A549 (cell line): ENCODE data around the gene DAB2. TPM values are rescaled to one million over a fixed set of nuclear protein-coding genes. Genes with fewer than 3 reads are reported as not detected.
A peak's percentile ranks its signal among the peaks of the same experiment; 100 is the strongest.

Experiments
- ATAC-seq, 2 experiments: fragments of 200-7000 bp in 1 of 2; fragments of >200 bp in 1 of 2; cut with Nextera tagmentation in 1 of 2; cut with Tn5 transposase in 1 of 2; 3 replicates each; pipeline versions ENCODE4 v1.8.0 to v1.9.1; 2018 to 2020; ENCODE audit warnings: mild to moderate bottlenecking in 1 of 2, moderate library complexity in 1 of 2
- CTCF ChIA-PET: fragments of 300-600 bp; sonication (Branson Sonifier 250); formaldehyde crosslinking; extraction: SDS; loops from one replicate; lab custom pipeline; 2021; ENCODE audit warnings: antibody characterized with exemption, inconsistent platforms; lab: Yijun Ruan, JAX
- POLR2A ChIA-PET: fragments of 350-600 bp; formaldehyde crosslinking; extraction: SDS; loops from one replicate; lab custom pipeline; 2021; ENCODE audit warnings: antibody characterized with exemption, inconsistent platforms; lab: Yijun Ruan, JAX
- DNase-seq, 2 experiments: peaks; one replicate each; pipeline versions ENCODE4 v3.0.0 to v3.0.0-alpha.2; 2011 to 2016; ENCODE audit warnings: low read depth in 1 of 2, low spot score in 1 of 2
- FAIRE-seq: peaks from 2 replicates; lab custom pipeline; 2011; peaks lifted over from hg19 to GRCh38; lab: Jason Lieb, UNC
- H3K27ac ChIP-seq, 2 experiments: fragments of >200 bp; sonication (Bioruptor Twin); formaldehyde crosslinking; 3 replicates each; pipeline ENCODE4 v1.5.1; 2016 to 2017
- H3K4me1 ChIP-seq: fragments of >200 bp; sonication (Bioruptor Twin); formaldehyde crosslinking; 3 replicates; pipeline ENCODE4 v1.6.1; 2016
- H3K4me2 ChIP-seq: fragments of >200 bp; sonication (Bioruptor Twin); formaldehyde crosslinking; 3 replicates; pipeline ENCODE4 v1.6.1; 2016
- H3K4me3 ChIP-seq: fragments of >200 bp; sonication (Bioruptor Twin); formaldehyde crosslinking; 3 replicates; pipeline ENCODE4 v1.5.1; 2016
- H3K9me3 ChIP-seq: fragments of >200 bp; sonication (Bioruptor Twin); formaldehyde crosslinking; 3 replicates; pipeline ENCODE4 v1.6.1; 2016
- BHLHE40 ChIP-seq: IDR thresholded peaks from 2 replicates; pipeline ENCODE4 v1.6.1; 2012; ENCODE audit warnings: low read depth, low read length, inconsistent platforms
- E2F6 ChIP-seq: IDR thresholded peaks from 2 replicates; pipeline ENCODE4 v1.6.1; 2012; ENCODE audit warnings: low read depth, borderline replicate concordance
- FOSB ChIP-seq: fragments of 250-450 bp; sonication (Bioruptor Pico); IDR thresholded peaks from 2 replicates; pipeline ENCODE4 v1.5.0; 2020; ENCODE audit warnings: mild to moderate bottlenecking, moderate library complexity
- FOSL2 ChIP-seq, 2 experiments: fragments of 450-650 bp in 1 of 2; fragments of >200 bp in 1 of 2; sonication (Bioruptor Twin) in 1 of 2; formaldehyde crosslinking; IDR thresholded peaks; 2 replicates each; pipeline versions ENCODE4 v1.5.0 to v1.6.1; 2016 to 2020; ENCODE audit warnings: mild to moderate bottlenecking in 1 of 2, moderate library complexity in 1 of 2
- FOXS1 ChIP-seq: fragments of 250-450 bp; sonication (Bioruptor Pico); IDR thresholded peaks from 2 replicates; pipeline ENCODE4 v1.5.0; 2020; ENCODE audit warnings: mild to moderate bottlenecking, moderate library complexity
- HDAC2 ChIP-seq: fragments of 200-600 bp; sonication (generic); IDR thresholded peaks from 2 replicates; pipeline ENCODE4 v1.6.1; 2016
- HEYL ChIP-seq: fragments of 250-450 bp; sonication (Bioruptor Pico); IDR thresholded peaks from 2 replicates; pipeline ENCODE4 v1.8.0; 2021; ENCODE audit warnings: mild to moderate bottlenecking, moderate library complexity
- HOXA7 ChIP-seq: fragments of 250-450 bp; sonication (Bioruptor Pico); IDR thresholded peaks from 2 replicates; pipeline ENCODE4 v1.5.0; 2020; ENCODE audit warnings: mild to moderate bottlenecking, moderate library complexity
- HOXB13 ChIP-seq: fragments of 250-450 bp; sonication (Bioruptor Pico); IDR thresholded peaks from 2 replicates; pipeline ENCODE4 v1.5.0; 2020; ENCODE audit warnings: low read depth, mild to moderate bottlenecking, moderate library complexity
- JUNB ChIP-seq: fragments of >200 bp; sonication (Bioruptor Twin); formaldehyde crosslinking; IDR thresholded peaks from 2 replicates; pipeline ENCODE4 v1.6.1; 2016
- KDM5A ChIP-seq: fragments of 200-600 bp; sonication (generic); IDR thresholded peaks from 2 replicates; pipeline ENCODE4 v1.6.1; 2016; ENCODE audit warnings: antibody characterized with exemption, mild to moderate bottlenecking
- MAFK ChIP-seq: fragments of 450-650 bp; IDR thresholded peaks from 2 replicates; pipeline ENCODE4 v1.6.1; 2014; ENCODE audit not compliant: partially characterized antibody
- MYC ChIP-seq: IDR thresholded peaks from 2 replicates; pipeline ENCODE4 v1.6.1; 2012; ENCODE audit warnings: mild to moderate bottlenecking, inconsistent platforms, low read length, improper control_type of control experiment, borderline replicate concordance
- NFE2L2 ChIP-seq: fragments of 150-350 bp; conservative IDR thresholded peaks from 2 replicates; pipeline ENCODE4 v1.6.1; 2014; ENCODE audit warnings: low read length
- PBX3 ChIP-seq: IDR thresholded peaks from 2 replicates; pipeline ENCODE4 v1.6.1; 2012
- RFX5 ChIP-seq: fragments of 450-650 bp; IDR thresholded peaks from 2 replicates; pipeline ENCODE4 v1.7.1; 2014; ENCODE audit warnings: antibody characterized with exemption, mild to moderate bottlenecking, moderate library complexity
- RNF2 ChIP-seq: fragments of 200-600 bp; sonication (generic); IDR thresholded peaks from 2 replicates; pipeline ENCODE4 v1.6.1; 2016; ENCODE audit warnings: low read depth, mild to moderate bottlenecking, antibody characterized with exemption, moderate library complexity, borderline replicate concordance
- SREBF2 ChIP-seq: fragments of 450-650 bp; IDR thresholded peaks from 2 replicates; pipeline ENCODE4 v1.6.1; 2014; ENCODE audit warnings: mild to moderate bottlenecking, moderate library complexity
- ZSCAN20 ChIP-seq: fragments of 250-450 bp; sonication (Bioruptor Pico); IDR thresholded peaks from 2 replicates; pipeline ENCODE4 v1.8.0; 2022; ENCODE audit warnings: mild to moderate bottlenecking, moderate library complexity
- WGBS: methylation state at CpG from one replicate; pipeline ENCODE4 v1.1.6; 2017; ENCODE audit errors: missing lambda C conversion rate; 5-methylcytosine and 5-hydroxymethylcytosine counted together
- polyA plus RNA-seq, 4 experiments: library from polyadenylated mRNA; depleted of rRNA in 3 of 4; stranded (reverse); fragments of >200 nt; fragmentation: RNase III in 1 of 4; extraction: RNeasy Plus Mini Kit Qiagen cat#74134 plus additional on column Dnase treatment in 1 of 4; gene quantifications; 2 replicates in 3 of 4; 3 replicates in 1 of 4; pipeline ENCODE4 v1.2.3, GENCODE V29; 2011 to 2017
- TF ChIP-seq, protein P1 (sequence below): IDR thresholded peaks from 2 replicates; pipeline ENCODE4 v1.6.1; 2012
- TF ChIP-seq, protein P2 (sequence below): fragments of >200 bp; sonication (Bioruptor Twin); formaldehyde crosslinking; IDR thresholded peaks from 3 replicates; pipeline ENCODE4 v1.5.1; 2016

Gene DAB2
- polyA plus RNA-seq, 2 of the 4 experiments (the other 2 are of a cell fraction) = 13.6 to 17.1 TPM

- Histone ChIP-seq H3K4me2 (no peak overlapping the region), H3K9me3 (no peaks in the 10 kb centered on the region)
- CTCF ChIA-PET = no interaction called here
- POLR2A ChIA-PET = no interaction called here
- DNase-seq = no peak
- TF ChIP-seq JUNB (no peak), SREBF2 (no peak), KDM5A (no peak), E2F6 (no peak), BHLHE40 (no peak), HEYL (CRISPR knock-in tag) (no peak), MYC (no peak), HOXB13 (CRISPR knock-in tag) (no peak), FOSL2 (IDR thresholded peaks at IDR 0.05) (no peak), FOSL2 (CRISPR knock-in tag; IDR thresholded peaks at IDR 0.05) (no peak)
- TF ChIP-seq, protein P1, sequence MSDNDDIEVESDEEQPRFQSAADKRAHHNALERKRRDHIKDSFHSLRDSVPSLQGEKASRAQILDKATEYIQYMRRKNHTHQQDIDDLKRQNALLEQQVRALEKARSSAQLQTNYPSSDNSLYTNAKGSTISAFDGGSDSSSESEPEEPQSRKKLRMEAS = no peak
- TF ChIP-seq, all 56 proteins: peak for 0
- Histone ChIP-seq H3K27ac (no peak overlapping the region), H3K4me3 (no peak overlapping the region), H3K4me1 (0 out of 3 replicates have a peak, but pooled peaks cover 5% of the 10 kb centered on the region)
- 95% methylated on average over 2 of the region's 2 CpGs for WGBS
- ATAC-seq (no peak), FAIRE-seq (no peak)
Observed at GRCh38 chr5:39470811-39471210, 46.0 kb upstream of the DAB2 start.

DNA sequence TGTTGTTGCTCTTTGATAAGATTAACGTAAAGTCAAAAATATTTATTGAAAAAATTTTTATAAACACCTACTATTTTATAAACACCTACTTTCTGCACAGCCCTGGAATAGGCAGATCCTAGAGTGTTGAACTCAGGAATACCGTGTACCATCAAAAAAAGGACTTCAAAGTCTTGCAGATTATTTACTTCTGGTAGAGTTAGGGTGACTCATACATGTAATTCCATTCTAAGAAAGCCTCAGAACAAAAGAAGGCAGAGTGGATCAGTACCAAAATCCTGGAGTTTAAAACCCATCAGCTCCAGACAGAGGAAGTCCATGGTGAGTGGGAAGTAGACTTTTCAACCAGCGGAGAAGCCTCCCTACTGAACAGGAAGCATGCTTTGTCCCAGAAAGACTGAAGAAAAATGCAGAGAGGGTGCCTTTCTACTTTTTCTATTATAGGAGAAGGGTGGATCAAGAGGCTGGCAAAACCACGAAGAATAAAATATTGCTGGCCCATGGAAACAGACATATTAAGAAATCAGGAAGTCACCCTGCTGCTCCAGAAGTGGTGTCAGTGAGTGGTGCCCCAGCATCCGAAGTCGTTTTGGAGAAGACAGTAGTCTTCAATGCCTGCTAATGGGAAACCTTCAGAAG lies 45.1 kb upstream of the DAB2 start:
- Histone ChIP-seq H3K4me1 (0 out of 3 replicates have a peak, but pooled peaks cover 5% of the 10 kb centered on the region), H3K27ac (no peak overlapping the region), H3K9me3 (no peaks in the 10 kb centered on the region), H3K4me3 (no peak overlapping the region), H3K4me2 (no peak overlapping the region)
- POLR2A ChIA-PET = no interaction called here
- CTCF ChIA-PET = interaction anchor here (1.6 kb wide), 1 partner anchor 14 kb away, joined by 4 read pairs; no protein-coding TSS in a partner anchor
- no peak for FAIRE-seq
- TF ChIP-seq FOSL2 (IDR thresholded peaks at IDR 0.05) = no peak
- TF ChIP-seq FOSL2 (CRISPR knock-in tag; IDR thresholded peaks at IDR 0.05) = peak; percentile 23; the same call in 1 of the 2 replicates
- no peak for TF ChIP-seq RFX5
- no peak for DNase-seq
- no peak for ATAC-seq
- WGBS = 68% methylated on average over 6 of the region's 6 CpGs

DNA sequence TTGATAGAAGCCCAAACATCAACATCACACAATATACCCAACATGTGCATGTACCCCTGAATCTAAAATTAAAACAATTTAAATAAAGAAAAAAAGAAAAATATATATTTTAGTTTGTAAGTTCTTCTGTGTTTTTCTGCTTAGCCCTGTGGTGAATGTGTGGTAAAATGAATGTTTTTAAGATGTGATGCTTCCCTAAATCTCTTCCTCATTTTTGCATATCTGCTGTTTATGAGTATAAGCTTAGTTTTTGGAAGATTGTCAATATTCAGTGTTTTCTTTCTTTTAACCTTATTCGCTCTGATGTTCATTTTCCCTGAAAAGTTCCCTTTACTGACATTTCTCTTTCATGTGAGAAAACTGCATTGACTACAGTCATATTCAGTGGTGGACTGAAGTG lies 44.4 kb upstream of the DAB2 start:
- ChIA-PET CTCF (interaction anchor here (1.6 kb wide), 1 partner anchor 14 kb away, joined by 4 read pairs; no protein-coding TSS in a partner anchor), POLR2A (no interaction called here)
- WGBS = 91% methylated on average over 1 of the region's 1 CpG
- TF ChIP-seq HDAC2 = no peak
- TF ChIP-seq NFE2L2 = no peak
- no peak for TF ChIP-seq HOXA7
- TF ChIP-seq, protein P2, sequence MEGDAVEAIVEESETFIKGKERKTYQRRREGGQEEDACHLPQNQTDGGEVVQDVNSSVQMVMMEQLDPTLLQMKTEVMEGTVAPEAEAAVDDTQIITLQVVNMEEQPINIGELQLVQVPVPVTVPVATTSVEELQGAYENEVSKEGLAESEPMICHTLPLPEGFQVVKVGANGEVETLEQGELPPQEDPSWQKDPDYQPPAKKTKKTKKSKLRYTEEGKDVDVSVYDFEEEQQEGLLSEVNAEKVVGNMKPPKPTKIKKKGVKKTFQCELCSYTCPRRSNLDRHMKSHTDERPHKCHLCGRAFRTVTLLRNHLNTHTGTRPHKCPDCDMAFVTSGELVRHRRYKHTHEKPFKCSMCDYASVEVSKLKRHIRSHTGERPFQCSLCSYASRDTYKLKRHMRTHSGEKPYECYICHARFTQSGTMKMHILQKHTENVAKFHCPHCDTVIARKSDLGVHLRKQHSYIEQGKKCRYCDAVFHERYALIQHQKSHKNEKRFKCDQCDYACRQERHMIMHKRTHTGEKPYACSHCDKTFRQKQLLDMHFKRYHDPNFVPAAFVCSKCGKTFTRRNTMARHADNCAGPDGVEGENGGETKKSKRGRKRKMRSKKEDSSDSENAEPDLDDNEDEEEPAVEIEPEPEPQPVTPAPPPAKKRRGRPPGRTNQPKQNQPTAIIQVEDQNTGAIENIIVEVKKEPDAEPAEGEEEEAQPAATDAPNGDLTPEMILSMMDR = no peak
- TF ChIP-seq MYC = no peak
- no peak for TF ChIP-seq FOSB (CRISPR knock-in tag)
- TF ChIP-seq ZSCAN20 (CRISPR knock-in tag) = no peak
- no peak for TF ChIP-seq MAFK
- TF ChIP-seq RNF2 = no peak
- TF ChIP-seq, protein P1 = no peak
- TF ChIP-seq PBX3 = no peak
- no peak for TF ChIP-seq FOXS1 (CRISPR knock-in tag)
- ATAC-seq (no peak), FAIRE-seq (no peak), DNase-seq (no peak)
- H3K27ac ChIP-seq = no peak overlapping the region
- H3K4me3 ChIP-seq = no peak overlapping the region
- H3K4me1 ChIP-seq = 0 out of 3 replicates have a peak, but pooled peaks cover 5% of the 10 kb centered on the region
- no peaks in the 10 kb centered on the region for H3K9me3 ChIP-seq
- H3K4me2 ChIP-seq = no peak overlapping the region
